LoVo (cell line): Measurements from ENCODE around the gene DUOX1.

ENCODE experiments used
- DNase-seq: peaks from one replicate; pipeline ENCODE4 v3.0.0-alpha.2; 2016; ENCODE audit warnings: low spot score

DUOX1 gene

GRCh38 chr15:45187894-45188830 lies 58.4 kb downstream of the DUOX1 start, which contains the start of gene SHF:
TSS of gene SHF (minus strand) at chr15:45187966. CDS start at chr15:45187951, 15 bp downstream.
- peak; percentile 75 for DNase-seq

DNA sequence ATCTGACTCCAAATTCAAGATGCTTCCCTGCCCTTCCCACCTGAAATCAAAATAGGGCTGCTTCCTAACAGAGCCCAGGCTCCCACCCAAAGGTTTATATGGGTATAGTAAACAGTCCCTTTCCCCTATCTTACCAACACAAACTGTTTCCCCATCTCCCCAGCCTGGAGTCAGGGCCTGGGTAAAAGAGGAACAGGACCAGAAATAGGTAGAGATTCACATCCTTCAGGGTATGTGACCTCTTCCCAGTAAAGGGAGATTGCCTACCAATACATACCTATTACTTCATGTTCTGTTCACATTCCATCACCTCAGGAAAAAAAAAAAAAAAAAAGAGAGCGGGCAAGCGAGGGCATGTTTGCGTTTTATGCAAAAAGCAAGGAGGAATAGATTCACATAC lies 67.7 kb downstream of the DUOX1 start:
- no peak for DNase-seq

- peak; percentile 98 for DNase-seq
These were observed 68.7 kb downstream of the DUOX1 start for GRCh38 chr15:45198337-45199135.

DNA sequence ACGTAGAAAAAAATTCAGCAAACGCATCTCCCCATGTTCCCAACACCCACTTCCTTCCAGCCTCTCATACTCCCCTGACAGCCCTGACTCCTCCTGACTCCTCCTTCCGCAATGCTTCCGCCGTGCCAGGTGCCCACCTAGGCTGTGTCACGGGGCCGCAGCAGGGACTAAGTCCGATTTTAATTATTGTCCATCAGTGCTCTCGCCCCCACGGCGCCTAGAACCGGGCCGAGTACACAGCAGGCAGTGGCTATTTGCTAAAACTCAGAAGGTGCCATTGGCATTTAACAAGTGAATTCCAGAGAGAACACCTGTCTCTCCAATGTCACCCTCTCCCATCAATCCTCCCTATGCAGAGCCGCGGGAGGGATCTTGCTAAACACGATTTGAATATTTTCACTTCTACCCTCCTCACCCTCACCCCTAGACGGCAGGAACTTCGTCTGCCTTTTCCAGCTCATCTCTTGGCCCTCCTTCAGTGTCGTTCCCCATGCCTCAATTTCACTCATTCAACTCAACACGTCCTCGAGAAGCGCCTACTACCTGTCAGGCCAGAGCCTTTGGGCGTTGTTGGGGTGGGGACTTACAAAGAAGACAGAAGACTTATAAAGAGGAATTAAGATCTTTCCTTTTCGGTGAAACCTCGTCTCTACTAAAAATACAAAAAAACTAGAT lies 69.5 kb downstream of the DUOX1 start:
- DNase-seq = peak; percentile 34

GRCh38 chr15:45200001-45200798 lies 70.4 kb downstream of the DUOX1 start:
- DNase-seq = peak; percentile 94

GRCh38 chr15:45200799-45201556 lies 71.2 kb downstream of the DUOX1 start:
- peak; percentile 89 for DNase-seq

DNA sequence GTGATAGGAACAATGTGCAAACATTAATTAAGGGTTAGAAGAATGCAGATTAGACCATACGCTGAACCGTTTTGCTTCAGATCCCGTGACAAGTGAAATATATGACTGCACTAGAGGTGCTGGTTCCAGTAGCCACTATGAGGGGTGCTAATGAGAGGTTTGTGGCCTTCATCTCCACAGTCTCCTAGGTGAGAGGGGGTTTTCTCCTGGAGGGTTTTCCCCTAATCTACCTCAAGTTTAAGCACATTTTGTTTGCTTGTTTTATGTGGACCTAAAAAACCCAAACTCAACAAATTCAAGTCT lies 71.7 kb downstream of the DUOX1 start:
- DNase-seq = no peak

- DNase-seq = no peak
These were observed 72.1 kb downstream of the DUOX1 start for GRCh38 chr15:45201869-45202268.

GRCh38 chr15:45203182-45203581 lies 73.4 kb downstream of the DUOX1 start:
- no peak for DNase-seq

- DNase-seq = peak; percentile 82
These were observed 75.4 kb downstream of the DUOX1 start for GRCh38 chr15:45205192-45205591.

GRCh38 chr15:45212493-45212892 lies 82.7 kb downstream of the DUOX1 start:
- DNase-seq = no peak
